A549 (cell line): ENCODE measurements around the gene TFDP1. TPM values are rescaled to one million over a fixed set of nuclear protein-coding genes. Genes with fewer than 3 reads are reported as not detected.

ENCODE experiments used
- ATAC-seq, 2 experiments: fragments of 200-7000 bp in 1 of 2; fragments of >200 bp in 1 of 2; cut with Nextera tagmentation in 1 of 2; cut with Tn5 transposase in 1 of 2; 3 replicates each; pipeline versions ENCODE4 v1.8.0 to v1.9.1; 2018 to 2020; ENCODE audit warnings: mild to moderate bottlenecking in 1 of 2, moderate library complexity in 1 of 2
- CTCF ChIA-PET: fragments of 300-600 bp; sonication (Branson Sonifier 250); formaldehyde crosslinking; extraction: SDS; loops from one replicate; lab custom pipeline; 2021; ENCODE audit warnings: antibody characterized with exemption, inconsistent platforms; lab: Yijun Ruan, JAX
- POLR2A ChIA-PET: fragments of 350-600 bp; formaldehyde crosslinking; extraction: SDS; loops from one replicate; lab custom pipeline; 2021; ENCODE audit warnings: antibody characterized with exemption, inconsistent platforms; lab: Yijun Ruan, JAX
- DNase-seq, 2 experiments: peaks; one replicate each; pipeline versions ENCODE4 v3.0.0 to v3.0.0-alpha.2; 2011 to 2016; ENCODE audit warnings: low read depth in 1 of 2, low spot score in 1 of 2
- FAIRE-seq: peaks from 2 replicates; lab custom pipeline; 2011; peaks lifted over from hg19 to GRCh38; lab: Jason Lieb, UNC
- H3K27ac ChIP-seq, 2 experiments: fragments of >200 bp; sonication (Bioruptor Twin); formaldehyde crosslinking; 3 replicates each; pipeline ENCODE4 v1.5.1; 2016 to 2017
- H3K4me1 ChIP-seq: fragments of >200 bp; sonication (Bioruptor Twin); formaldehyde crosslinking; 3 replicates; pipeline ENCODE4 v1.6.1; 2016
- H3K4me2 ChIP-seq: fragments of >200 bp; sonication (Bioruptor Twin); formaldehyde crosslinking; 3 replicates; pipeline ENCODE4 v1.6.1; 2016
- H3K4me3 ChIP-seq: fragments of >200 bp; sonication (Bioruptor Twin); formaldehyde crosslinking; 3 replicates; pipeline ENCODE4 v1.5.1; 2016
- H3K9me3 ChIP-seq: fragments of >200 bp; sonication (Bioruptor Twin); formaldehyde crosslinking; 3 replicates; pipeline ENCODE4 v1.6.1; 2016
- CBX2 ChIP-seq: fragments of 200-600 bp; sonication (generic); IDR thresholded peaks from 2 replicates; pipeline ENCODE4 v1.6.1; 2016; ENCODE audit warnings: low read depth, mild to moderate bottlenecking, borderline replicate concordance
- CBX8 ChIP-seq: fragments of 200-600 bp; sonication (generic); IDR thresholded peaks from 2 replicates; pipeline ENCODE4 v1.6.1; 2016
- CHD2 ChIP-seq: fragments of 150-350 bp; IDR thresholded peaks from 2 replicates; pipeline ENCODE4 v1.6.1; 2014; ENCODE audit warnings: low read length; ENCODE audit not compliant: partially characterized antibody
- EHMT2 ChIP-seq: fragments of 200-600 bp; sonication (generic); IDR thresholded peaks from 2 replicates; pipeline ENCODE4 v1.6.1; 2016; ENCODE audit warnings: antibody characterized with exemption, low read depth, mild to moderate bottlenecking, moderate library complexity
- ELK1 ChIP-seq: fragments of 150-350 bp; IDR thresholded peaks from 2 replicates; pipeline ENCODE4 v1.6.1; 2014; ENCODE audit warnings: low read depth, mild to moderate bottlenecking, low read length
- EP300 ChIP-seq, 2 experiments: fragments of >200 bp; sonication (Bioruptor Twin); formaldehyde crosslinking; IDR thresholded peaks; 2 replicates in 1 of 2; 3 replicates in 1 of 2; pipeline ENCODE4 v1.6.1; 2016 to 2017
- FOSB ChIP-seq: fragments of 250-450 bp; sonication (Bioruptor Pico); IDR thresholded peaks from 2 replicates; pipeline ENCODE4 v1.5.0; 2020; ENCODE audit warnings: mild to moderate bottlenecking, moderate library complexity
- FOXS1 ChIP-seq: fragments of 250-450 bp; sonication (Bioruptor Pico); IDR thresholded peaks from 2 replicates; pipeline ENCODE4 v1.5.0; 2020; ENCODE audit warnings: mild to moderate bottlenecking, moderate library complexity
- GATA3 ChIP-seq: IDR thresholded peaks from 2 replicates; pipeline ENCODE4 v1.6.1; 2012; ENCODE audit warnings: borderline replicate concordance
- HDAC2 ChIP-seq: fragments of 200-600 bp; sonication (generic); IDR thresholded peaks from 2 replicates; pipeline ENCODE4 v1.6.1; 2016
- HEYL ChIP-seq: fragments of 250-450 bp; sonication (Bioruptor Pico); IDR thresholded peaks from 2 replicates; pipeline ENCODE4 v1.8.0; 2021; ENCODE audit warnings: mild to moderate bottlenecking, moderate library complexity
- HMGXB4 ChIP-seq: fragments of 250-450 bp; sonication (Bioruptor Pico); IDR thresholded peaks from 2 replicates; pipeline ENCODE4 v1.5.0; 2021; ENCODE audit warnings: mild to moderate bottlenecking, moderate library complexity, borderline replicate concordance
- KDM1A ChIP-seq: fragments of 200-600 bp; sonication (generic); IDR thresholded peaks from 2 replicates; pipeline ENCODE4 v1.6.1; 2016; ENCODE audit warnings: low read depth, mild to moderate bottlenecking
- KDM5A ChIP-seq: fragments of 200-600 bp; sonication (generic); IDR thresholded peaks from 2 replicates; pipeline ENCODE4 v1.6.1; 2016; ENCODE audit warnings: antibody characterized with exemption, mild to moderate bottlenecking
- NPAS2 ChIP-seq: fragments of 250-450 bp; sonication (Bioruptor Pico); IDR thresholded peaks from 2 replicates; pipeline ENCODE4 v1.8.0; 2022; ENCODE audit warnings: mild to moderate bottlenecking, moderate library complexity, borderline replicate concordance
- POLR2A ChIP-seq: IDR thresholded peaks from 2 replicates; pipeline ENCODE4 v1.6.1; 2012; ENCODE audit warnings: mild to moderate bottlenecking, low read length
- RNF2 ChIP-seq: fragments of 200-600 bp; sonication (generic); IDR thresholded peaks from 2 replicates; pipeline ENCODE4 v1.6.1; 2016; ENCODE audit warnings: low read depth, mild to moderate bottlenecking, antibody characterized with exemption, moderate library complexity, borderline replicate concordance
- SMC3 ChIP-seq: fragments of >200 bp; sonication (Bioruptor Twin); formaldehyde crosslinking; IDR thresholded peaks from 3 replicates; pipeline ENCODE4 v1.6.1; 2018; ENCODE audit warnings: inconsistent platforms
- SREBF2 ChIP-seq: fragments of 450-650 bp; IDR thresholded peaks from 2 replicates; pipeline ENCODE4 v1.6.1; 2014; ENCODE audit warnings: mild to moderate bottlenecking, moderate library complexity
- TFCP2L1 ChIP-seq: fragments of 250-450 bp; sonication (Bioruptor Pico); IDR thresholded peaks from 2 replicates; pipeline ENCODE4 v1.5.0; 2021; ENCODE audit warnings: mild to moderate bottlenecking
- TP53 ChIP-seq: fragments of 250-450 bp; sonication (Bioruptor Pico); IDR thresholded peaks from 2 replicates; pipeline ENCODE4 v1.5.0; 2021; ENCODE audit warnings: mild to moderate bottlenecking, moderate library complexity
- ZC3H11A ChIP-seq: fragments of 450-650 bp; IDR thresholded peaks from 2 replicates; pipeline ENCODE4 v1.6.1; 2014; ENCODE audit warnings: antibody characterized with exemption, mild to moderate bottlenecking
- ZFP36 ChIP-seq: fragments of 450-650 bp; IDR thresholded peaks from 2 replicates; pipeline ENCODE4 v1.6.1; 2014; ENCODE audit warnings: borderline replicate concordance; ENCODE audit not compliant: partially characterized antibody
- WGBS: methylation state at CpG from one replicate; pipeline ENCODE4 v1.1.6; 2017; ENCODE audit errors: missing lambda C conversion rate; 5-methylcytosine and 5-hydroxymethylcytosine counted together
- polyA plus RNA-seq, 4 experiments: library from polyadenylated mRNA; depleted of rRNA in 3 of 4; stranded (reverse); fragments of >200 nt; fragmentation: RNase III in 1 of 4; extraction: RNeasy Plus Mini Kit Qiagen cat#74134 plus additional on column Dnase treatment in 1 of 4; gene quantifications; 2 replicates in 3 of 4; 3 replicates in 1 of 4; pipeline ENCODE4 v1.2.3, GENCODE V29; 2011 to 2017
- TF ChIP-seq, protein P1 (sequence below): fragments of 200-600 bp; sonication (generic); IDR thresholded peaks from 2 replicates; pipeline ENCODE4 v1.6.1; 2016; ENCODE audit warnings: antibody characterized with exemption, mild to moderate bottlenecking, moderate library complexity
- TF ChIP-seq, protein P2 (sequence below): IDR thresholded peaks from 2 replicates; pipeline ENCODE4 v1.6.1; 2012

The TFDP1 gene
- polyA plus RNA-seq, 2 of the 4 experiments (the other 2 are of a cell fraction): 73.2 to 88.4 TPM

DNA sequence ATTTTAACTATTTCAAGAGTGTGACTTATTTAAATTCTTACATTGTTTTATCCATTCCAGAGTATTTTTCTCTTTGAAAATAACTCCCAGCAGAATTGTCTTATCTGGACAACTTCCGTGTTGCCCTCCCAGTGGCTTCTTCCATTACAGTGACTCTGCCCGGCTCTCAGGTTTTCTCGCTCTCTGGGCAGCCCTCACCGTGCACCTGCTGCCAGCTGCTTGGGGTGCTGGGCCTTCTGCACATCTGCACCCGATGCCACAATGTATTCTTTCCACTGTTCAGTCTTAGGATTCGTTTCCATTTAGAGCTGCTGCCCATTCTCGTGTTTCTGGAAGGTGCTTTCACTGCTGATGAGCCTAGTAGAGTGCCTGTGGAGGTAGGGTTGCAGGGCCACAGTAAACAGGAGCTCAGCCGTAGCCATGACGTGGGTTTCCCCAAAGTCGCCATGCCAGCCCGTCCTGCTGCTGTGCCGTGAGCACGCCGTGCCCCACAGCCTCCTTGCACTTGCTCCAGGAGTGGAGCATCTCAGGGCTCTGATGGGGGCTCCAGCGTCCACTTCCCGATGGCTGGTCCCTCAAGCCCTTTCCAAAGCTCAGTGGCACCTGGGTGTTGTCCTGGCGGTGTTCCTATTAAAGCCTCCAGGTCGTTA, 48.0 kb upstream of the TFDP1 start:
- Histone ChIP-seq H3K27ac (no peak overlapping the region), H3K4me2 (no peak overlapping the region), H3K4me3 (no peak overlapping the region), H3K9me3 (no peaks in the 10 kb centered on the region), H3K4me1 (no peaks in the 10 kb centered on the region)
- WGBS: 90% methylated on average over 13 of the region's 18 CpGs
- FAIRE-seq (no peak), ATAC-seq (no peak), DNase-seq (no peak)
- TF ChIP-seq POLR2A: no peak
- TF ChIP-seq RNF2: no peak
- no peak for TF ChIP-seq CHD2
- TF ChIP-seq ZFP36: no peak
- TF ChIP-seq HMGXB4 (CRISPR knock-in tag): no peak
- TF ChIP-seq KDM1A: no peak
- no peak for TF ChIP-seq NPAS2 (CRISPR knock-in tag)
- TF ChIP-seq SMC3: no peak
- no peak for TF ChIP-seq KDM5A
- TF ChIP-seq, protein P1, sequence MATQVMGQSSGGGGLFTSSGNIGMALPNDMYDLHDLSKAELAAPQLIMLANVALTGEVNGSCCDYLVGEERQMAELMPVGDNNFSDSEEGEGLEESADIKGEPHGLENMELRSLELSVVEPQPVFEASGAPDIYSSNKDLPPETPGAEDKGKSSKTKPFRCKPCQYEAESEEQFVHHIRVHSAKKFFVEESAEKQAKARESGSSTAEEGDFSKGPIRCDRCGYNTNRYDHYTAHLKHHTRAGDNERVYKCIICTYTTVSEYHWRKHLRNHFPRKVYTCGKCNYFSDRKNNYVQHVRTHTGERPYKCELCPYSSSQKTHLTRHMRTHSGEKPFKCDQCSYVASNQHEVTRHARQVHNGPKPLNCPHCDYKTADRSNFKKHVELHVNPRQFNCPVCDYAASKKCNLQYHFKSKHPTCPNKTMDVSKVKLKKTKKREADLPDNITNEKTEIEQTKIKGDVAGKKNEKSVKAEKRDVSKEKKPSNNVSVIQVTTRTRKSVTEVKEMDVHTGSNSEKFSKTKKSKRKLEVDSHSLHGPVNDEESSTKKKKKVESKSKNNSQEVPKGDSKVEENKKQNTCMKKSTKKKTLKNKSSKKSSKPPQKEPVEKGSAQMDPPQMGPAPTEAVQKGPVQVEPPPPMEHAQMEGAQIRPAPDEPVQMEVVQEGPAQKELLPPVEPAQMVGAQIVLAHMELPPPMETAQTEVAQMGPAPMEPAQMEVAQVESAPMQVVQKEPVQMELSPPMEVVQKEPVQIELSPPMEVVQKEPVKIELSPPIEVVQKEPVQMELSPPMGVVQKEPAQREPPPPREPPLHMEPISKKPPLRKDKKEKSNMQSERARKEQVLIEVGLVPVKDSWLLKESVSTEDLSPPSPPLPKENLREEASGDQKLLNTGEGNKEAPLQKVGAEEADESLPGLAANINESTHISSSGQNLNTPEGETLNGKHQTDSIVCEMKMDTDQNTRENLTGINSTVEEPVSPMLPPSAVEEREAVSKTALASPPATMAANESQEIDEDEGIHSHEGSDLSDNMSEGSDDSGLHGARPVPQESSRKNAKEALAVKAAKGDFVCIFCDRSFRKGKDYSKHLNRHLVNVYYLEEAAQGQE: no peak
- no peak for TF ChIP-seq TFCP2L1
- TF ChIP-seq EHMT2: no peak
- no peak for TF ChIP-seq FOXS1 (CRISPR knock-in tag)
- no peak for TF ChIP-seq SREBF2
- TF ChIP-seq HDAC2: no peak
- no peak for TF ChIP-seq FOSB (CRISPR knock-in tag)
- TF ChIP-seq, protein P2, sequence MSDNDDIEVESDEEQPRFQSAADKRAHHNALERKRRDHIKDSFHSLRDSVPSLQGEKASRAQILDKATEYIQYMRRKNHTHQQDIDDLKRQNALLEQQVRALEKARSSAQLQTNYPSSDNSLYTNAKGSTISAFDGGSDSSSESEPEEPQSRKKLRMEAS: no peak
- TF ChIP-seq TP53 (CRISPR knock-in tag): no peak
- no peak for TF ChIP-seq ZC3H11A
- TF ChIP-seq ELK1: no peak
- ChIA-PET POLR2A (no interaction called here), CTCF (no interaction called here)

DNA sequence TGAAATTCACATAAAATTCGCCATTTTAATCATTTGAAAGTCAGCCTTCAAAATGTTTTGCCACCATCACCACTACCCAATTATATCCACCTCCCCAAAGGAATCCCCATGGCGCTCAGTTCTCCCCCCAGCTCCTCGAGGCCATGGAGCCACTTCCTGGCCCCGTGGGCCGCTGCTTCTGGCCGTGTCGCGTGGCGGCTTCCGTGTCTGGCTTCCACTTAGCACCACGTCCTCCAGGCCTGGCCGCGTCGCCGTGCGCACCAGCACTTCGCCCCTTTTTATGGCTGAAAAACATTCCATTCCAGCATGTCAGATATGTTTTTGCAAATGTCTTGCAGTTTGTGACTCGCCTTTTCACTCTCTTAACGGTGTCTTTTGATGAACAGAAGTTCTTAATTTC, 47.3 kb upstream of the TFDP1 start:
- CTCF ChIA-PET: no interaction called here
- POLR2A ChIA-PET: no interaction called here
- Histone ChIP-seq H3K4me3 (no peak overlapping the region), H3K4me2 (no peak overlapping the region), H3K27ac (no peak overlapping the region), H3K4me1 (no peaks in the 10 kb centered on the region), H3K9me3 (no peaks in the 10 kb centered on the region)
- TF ChIP-seq CBX2 (no peak), CHD2 (no peak), EP300 (IDR thresholded peaks at IDR 0.05) (no peak), RNF2 (no peak), CBX8 (no peak), HEYL (CRISPR knock-in tag) (no peak), KDM5A (no peak), GATA3 (no peak)
- DNase-seq (no peak), FAIRE-seq (no peak), ATAC-seq (no peak)
- WGBS: 85% methylated on average over 19 of the region's 19 CpGs
